K562 (cell line): ENCODE data around the gene EEF2.

ENCODE experiments used
- CBX2 ChIP-seq: fragments of 200-600 bp; sonication (generic); IDR thresholded peaks from one replicate; pipeline ENCODE4 v1.6.1; 2012; ENCODE audit warnings: mild to moderate bottlenecking, low read length, inconsistent platforms; ENCODE audit not compliant: insufficient read depth, poor library complexity, severe bottlenecking
- FOXM1 ChIP-seq, 2 experiments: fragments of 450-650 bp in 1 of 2; sonication (generic) in 1 of 2; formaldehyde crosslinking in 1 of 2; IDR thresholded peaks; 2 replicates each; pipeline versions ENCODE4 v1.6.1 to v1.9.0; 2017 to 2022; ENCODE audit warnings: low read depth in 2 of 2, mild to moderate bottlenecking in 2 of 2, missing genetic modification reagents in 1 of 2, moderate library complexity in 1 of 2
- HEY1 ChIP-seq: fragments of 250-450 bp; sonication (Bioruptor Pico); IDR thresholded peaks from 2 replicates; pipeline ENCODE4 v1.5.0; 2020; ENCODE audit warnings: mild to moderate bottlenecking, moderate library complexity, borderline replicate concordance
- KDM4B ChIP-seq, 2 experiments: fragments of 450-650 bp in 1 of 2; sonication (generic) in 1 of 2; IDR thresholded peaks; 2 replicates each; pipeline ENCODE4 v1.6.1; 2016 to 2017; ENCODE audit warnings: borderline replicate concordance in 2 of 2, antibody characterized with exemption in 1 of 2, low read depth in 1 of 2, mild to moderate bottlenecking in 1 of 2
- MCM5 ChIP-seq: fragments of 450-650 bp; IDR thresholded peaks from 2 replicates; pipeline ENCODE4 v1.6.1; 2016; ENCODE audit warnings: low read depth
- NEUROD1 ChIP-seq: fragments of 150-350 bp; IDR thresholded peaks from 2 replicates; pipeline ENCODE4 v1.6.1; 2014; ENCODE audit warnings: borderline replicate concordance, low read length, low read depth; ENCODE audit not compliant: partially characterized antibody
- PHF20 ChIP-seq: fragments of 450-650 bp; IDR thresholded peaks from 2 replicates; pipeline ENCODE4 v1.6.1; 2018; ENCODE audit not compliant: partially characterized antibody
- YY1 ChIP-seq, 3 experiments: IDR thresholded peaks; 2 replicates each; pipeline ENCODE4 v1.6.1; 2011; ENCODE audit warnings: low read length in 2 of 3, mild to moderate bottlenecking in 2 of 3, moderate library complexity in 2 of 3, borderline replicate concordance in 1 of 3, control low read depth in 1 of 3, low read depth in 1 of 3; ENCODE audit not compliant: insufficient read depth in 3 of 3, insufficient replicate concordance in 2 of 3, control insufficient read depth in 1 of 3, insufficient read length in 1 of 3; ENCODE audit errors: extremely low read depth in 1 of 3
- ZNF23 ChIP-seq: fragments of 250-450 bp; sonication (Bioruptor Pico); IDR thresholded peaks from 2 replicates; pipeline ENCODE4 v1.4.0; 2020; ENCODE audit warnings: mild to moderate bottlenecking
- ZNF644 ChIP-seq: fragments of 200-800 bp; sonication (Bioruptor generic); IDR thresholded peaks from 2 replicates; pipeline ENCODE4 v1.6.1; 2016; ENCODE audit warnings: low read depth, missing genetic modification characterization, missing compliant biosample characterization
- TF ChIP-seq, protein P1 (sequence below): sonication (generic); formaldehyde crosslinking; IDR thresholded peaks from 2 replicates; pipeline ENCODE4 v1.5.0; 2020; ENCODE audit warnings: missing genetic modification reagents
- TF ChIP-seq, protein P2 (sequence below), 3 experiments: IDR thresholded peaks in 2 of 3; conservative IDR thresholded peaks in 1 of 3; 2 replicates each; pipeline ENCODE4 v1.5.1; 2011 to 2012; ENCODE audit warnings: low read length in 3 of 3, mild to moderate bottlenecking in 3 of 3, control low read depth in 2 of 3, improper control_type of control experiment in 1 of 3, inconsistent platforms in 1 of 3, low read depth in 1 of 3, mixed read lengths in 1 of 3, moderate library complexity in 1 of 3; ENCODE audit not compliant: insufficient read depth in 2 of 3
- TF ChIP-seq, protein P3 (sequence below): fragments of 450-650 bp; formaldehyde crosslinking; IDR thresholded peaks from 2 replicates; pipeline ENCODE4 v1.4.0; 2022; ENCODE audit warnings: mild to moderate bottlenecking, moderate library complexity
- TF ChIP-seq, protein P4 (sequence below): fragments of 250-450 bp; sonication (Bioruptor Pico); IDR thresholded peaks from 2 replicates; pipeline ENCODE4 v1.5.0; 2021; ENCODE audit warnings: mild to moderate bottlenecking, borderline replicate concordance

DNA sequence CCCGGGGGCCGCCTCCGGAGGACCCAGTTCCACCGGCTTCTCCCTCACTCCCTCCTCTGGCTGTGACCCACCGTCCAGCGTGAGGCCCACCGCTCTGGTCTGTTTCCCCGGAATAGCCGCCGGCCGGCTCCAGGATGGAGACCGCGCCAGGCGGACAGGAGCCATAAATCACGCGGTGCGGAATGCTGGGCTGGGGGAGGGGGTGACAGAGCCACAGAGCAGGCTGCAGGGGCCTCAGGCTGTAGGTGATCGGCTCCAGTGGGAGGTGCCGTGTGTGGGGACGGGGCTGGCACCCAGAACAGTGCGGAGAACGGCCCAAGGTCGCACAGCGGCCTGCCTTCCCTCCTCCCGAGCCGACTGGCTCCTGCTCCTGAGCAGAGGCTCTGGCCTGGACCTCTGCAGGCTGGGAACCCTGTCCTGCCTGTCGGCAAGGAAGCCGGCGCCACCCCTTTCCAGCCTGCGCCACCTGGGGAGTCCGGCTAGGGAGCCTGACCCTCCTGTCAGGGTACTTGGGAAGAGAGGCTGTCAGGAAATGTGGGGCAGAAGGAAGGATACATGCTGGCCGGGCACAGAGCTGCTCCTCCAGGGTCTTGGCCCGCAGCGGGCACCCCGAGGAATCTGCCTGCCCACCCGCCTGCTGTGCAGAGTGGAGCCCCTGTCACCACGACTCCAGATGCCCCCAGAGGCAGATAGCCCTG lies 30.6 kb upstream of the EEF2 start:
- TF ChIP-seq, protein P1, sequence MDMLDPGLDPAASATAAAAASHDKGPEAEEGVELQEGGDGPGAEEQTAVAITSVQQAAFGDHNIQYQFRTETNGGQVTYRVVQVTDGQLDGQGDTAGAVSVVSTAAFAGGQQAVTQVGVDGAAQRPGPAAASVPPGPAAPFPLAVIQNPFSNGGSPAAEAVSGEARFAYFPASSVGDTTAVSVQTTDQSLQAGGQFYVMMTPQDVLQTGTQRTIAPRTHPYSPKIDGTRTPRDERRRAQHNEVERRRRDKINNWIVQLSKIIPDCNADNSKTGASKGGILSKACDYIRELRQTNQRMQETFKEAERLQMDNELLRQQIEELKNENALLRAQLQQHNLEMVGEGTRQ (CRISPR knock-in tag), result no peak
- TF ChIP-seq, protein P2, sequence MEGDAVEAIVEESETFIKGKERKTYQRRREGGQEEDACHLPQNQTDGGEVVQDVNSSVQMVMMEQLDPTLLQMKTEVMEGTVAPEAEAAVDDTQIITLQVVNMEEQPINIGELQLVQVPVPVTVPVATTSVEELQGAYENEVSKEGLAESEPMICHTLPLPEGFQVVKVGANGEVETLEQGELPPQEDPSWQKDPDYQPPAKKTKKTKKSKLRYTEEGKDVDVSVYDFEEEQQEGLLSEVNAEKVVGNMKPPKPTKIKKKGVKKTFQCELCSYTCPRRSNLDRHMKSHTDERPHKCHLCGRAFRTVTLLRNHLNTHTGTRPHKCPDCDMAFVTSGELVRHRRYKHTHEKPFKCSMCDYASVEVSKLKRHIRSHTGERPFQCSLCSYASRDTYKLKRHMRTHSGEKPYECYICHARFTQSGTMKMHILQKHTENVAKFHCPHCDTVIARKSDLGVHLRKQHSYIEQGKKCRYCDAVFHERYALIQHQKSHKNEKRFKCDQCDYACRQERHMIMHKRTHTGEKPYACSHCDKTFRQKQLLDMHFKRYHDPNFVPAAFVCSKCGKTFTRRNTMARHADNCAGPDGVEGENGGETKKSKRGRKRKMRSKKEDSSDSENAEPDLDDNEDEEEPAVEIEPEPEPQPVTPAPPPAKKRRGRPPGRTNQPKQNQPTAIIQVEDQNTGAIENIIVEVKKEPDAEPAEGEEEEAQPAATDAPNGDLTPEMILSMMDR (IDR thresholded peaks at IDR 0.05 in 2 of 3, conservative IDR thresholded peaks at IDR 0.05 in 1 of 3; ENCODE audit: insufficient read depth in 2 of 3, low read depth in 1 of 3, low read length in 3 of 3), result no peak
- TF ChIP-seq, protein P3, sequence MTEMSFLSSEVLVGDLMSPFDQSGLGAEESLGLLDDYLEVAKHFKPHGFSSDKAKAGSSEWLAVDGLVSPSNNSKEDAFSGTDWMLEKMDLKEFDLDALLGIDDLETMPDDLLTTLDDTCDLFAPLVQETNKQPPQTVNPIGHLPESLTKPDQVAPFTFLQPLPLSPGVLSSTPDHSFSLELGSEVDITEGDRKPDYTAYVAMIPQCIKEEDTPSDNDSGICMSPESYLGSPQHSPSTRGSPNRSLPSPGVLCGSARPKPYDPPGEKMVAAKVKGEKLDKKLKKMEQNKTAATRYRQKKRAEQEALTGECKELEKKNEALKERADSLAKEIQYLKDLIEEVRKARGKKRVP (CRISPR knock-in tag), result no peak
- TF ChIP-seq ZNF644 (tag), result no peak
- TF ChIP-seq PHF20, result no peak
- no peak for TF ChIP-seq NEUROD1
- TF ChIP-seq, protein P4, sequence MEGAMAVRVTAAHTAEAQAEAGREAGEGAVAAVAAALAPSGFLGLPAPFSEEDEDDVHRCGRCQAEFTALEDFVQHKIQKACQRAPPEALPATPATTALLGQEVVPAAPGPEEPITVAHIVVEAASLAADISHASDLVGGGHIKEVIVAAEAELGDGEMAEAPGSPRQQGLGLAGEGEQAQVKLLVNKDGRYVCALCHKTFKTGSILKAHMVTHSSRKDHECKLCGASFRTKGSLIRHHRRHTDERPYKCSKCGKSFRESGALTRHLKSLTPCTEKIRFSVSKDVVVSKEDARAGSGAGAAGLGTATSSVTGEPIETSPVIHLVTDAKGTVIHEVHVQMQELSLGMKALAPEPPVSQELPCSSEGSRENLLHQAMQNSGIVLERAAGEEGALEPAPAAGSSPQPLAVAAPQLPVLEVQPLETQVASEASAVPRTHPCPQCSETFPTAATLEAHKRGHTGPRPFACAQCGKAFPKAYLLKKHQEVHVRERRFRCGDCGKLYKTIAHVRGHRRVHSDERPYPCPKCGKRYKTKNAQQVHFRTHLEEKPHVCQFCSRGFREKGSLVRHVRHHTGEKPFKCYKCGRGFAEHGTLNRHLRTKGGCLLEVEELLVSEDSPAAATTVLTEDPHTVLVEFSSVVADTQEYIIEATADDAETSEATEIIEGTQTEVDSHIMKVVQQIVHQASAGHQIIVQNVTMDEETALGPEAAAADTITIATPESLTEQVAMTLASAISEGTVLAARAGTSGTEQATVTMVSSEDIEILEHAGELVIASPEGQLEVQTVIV (CRISPR knock-in tag), result no peak
- TF ChIP-seq YY1 (IDR thresholded peaks at IDR 0.05; ENCODE audit: borderline replicate concordance in 1 of 3, control insufficient read depth in 1 of 3, extremely low read depth in 1 of 3, insufficient read depth in 3 of 3, insufficient read length in 1 of 3, insufficient replicate concordance in 2 of 3, low read depth in 1 of 3, low read length in 2 of 3), result no peak
- TF ChIP-seq HEY1, result no peak
- TF ChIP-seq FOXM1 (IDR thresholded peaks at IDR 0.05; ENCODE audit: low read depth), result no peak
- no peak for TF ChIP-seq FOXM1 (CRISPR knock-in tag; IDR thresholded peaks at IDR 0.05; ENCODE audit: low read depth)
- TF ChIP-seq ZNF23 (CRISPR knock-in tag), result no peak
- TF ChIP-seq KDM4B (IDR thresholded peaks at IDR 0.05; ENCODE audit: borderline replicate concordance in 2 of 2, low read depth in 1 of 2), result no peak
- no peak for TF ChIP-seq CBX2
- TF ChIP-seq MCM5, result no peak
